ENCODE measurements around the gene MEPE.
"Not testable (repeated sequence)": the region's sequence is repeated elsewhere in the genome, so short reads cannot be mapped to it uniquely, and the experiment has no call there.

The MEPE gene

GRCh38 chr4:87884976-87885549, 52.3 kb downstream of the MEPE start:
- DNase-seq (ENCODE audit: low spot score) = no peak

GRCh38 chr4:87886083-87886482, 53.3 kb downstream of the MEPE start:
- no peak for DNase-seq (ENCODE audit: low spot score)

- DNase-seq (ENCODE audit: low spot score) = not testable (repeated sequence)
Measured at GRCh38 chr4:87890753-87891152, 58.0 kb downstream of the MEPE start.

GRCh38 chr4:87895964-87896621, 63.3 kb downstream of the MEPE start:
- peak; percentile 52 for DNase-seq (ENCODE audit: low spot score)
